H1 (cell line): Measurements from ENCODE around the gene TLR10. TPM values are rescaled to one million over a fixed set of nuclear protein-coding genes. Genes with fewer than 3 reads are reported as not detected.

Source experiments
- CTCF ChIA-PET: fragments of 300-600 bp; sonication (Branson Sonifier 250); formaldehyde crosslinking; loops from one replicate; lab custom pipeline; 2021; ENCODE audit not compliant: partially characterized antibody; lab: Charles Lee
- POLR2A ChIA-PET: fragments of 300-600 bp; sonication (Branson Sonifier 250); formaldehyde crosslinking; loops from one replicate; lab custom pipeline; 2021; ENCODE audit warnings: inconsistent platforms; ENCODE audit not compliant: partially characterized antibody; lab: Charles Lee
- DNase-seq, 2 experiments: peaks; one replicate each; pipeline versions ENCODE4 v3.0.0 to v3.0.0-alpha.2; 2010 to 2022; ENCODE audit warnings: low spot score in 2 of 2, low read depth in 1 of 2, mixed read lengths in 1 of 2
- FAIRE-seq: peaks from 2 replicates; lab custom pipeline; 2011; peaks lifted over from hg19 to GRCh38; lab: Jason Lieb, UNC
- H2AFZ ChIP-seq: 2 replicates; pipeline ENCODE4 v1.8.1; 2012; ENCODE audit warnings: low read length, inconsistent platforms
- H2AK5ac ChIP-seq: 2 replicates; pipeline ENCODE4 v1.6.1; 2013; ENCODE audit warnings: low read depth, low read length
- H2BK120ac ChIP-seq: replicated peaks from 2 replicates; pipeline ENCODE3; 2013; ENCODE audit warnings: low read depth, low read length, inconsistent platforms
- H2BK12ac ChIP-seq: 2 replicates; pipeline ENCODE4 v1.6.1; 2013; ENCODE audit warnings: low read depth, low read length
- H2BK15ac ChIP-seq: 2 replicates; pipeline ENCODE4 v1.6.1; 2013; ENCODE audit warnings: low read length
- H2BK20ac ChIP-seq: 2 replicates; pipeline ENCODE4 v1.6.1; 2013; ENCODE audit warnings: low read length
- H2BK5ac ChIP-seq: 2 replicates; pipeline ENCODE4 v1.6.1; 2013; ENCODE audit warnings: low read depth, low read length
- H3K14ac ChIP-seq: 2 replicates; pipeline ENCODE4 v1.6.1; 2013; ENCODE audit warnings: inconsistent platforms; ENCODE audit not compliant: insufficient read length
- H3K18ac ChIP-seq: 2 replicates; pipeline ENCODE4 v1.6.1; 2013; ENCODE audit warnings: low read length; ENCODE audit errors: extremely low read depth
- H3K23ac ChIP-seq: 2 replicates; pipeline ENCODE4 v1.6.1; 2013; ENCODE audit warnings: inconsistent platforms; ENCODE audit not compliant: insufficient read length
- H3K23me2 ChIP-seq: 2 replicates; pipeline ENCODE4 v1.6.1; 2013; ENCODE audit warnings: low read depth, low read length
- H3K27ac ChIP-seq: 2 replicates; pipeline ENCODE4 v1.6.1; 2011; ENCODE audit warnings: low read depth, low read length, inconsistent platforms
- H3K27me3 ChIP-seq, 4 experiments: replicated peaks in 1 of 4; 1 replicate in 1 of 4; 2 replicates in 3 of 4; pipeline versions ENCODE4 v1.6.1 to v1.8.1; 2011 to 2013; ENCODE audit warnings: low read length in 3 of 4, mild to moderate bottlenecking in 3 of 4, inconsistent platforms in 2 of 4, mixed read lengths in 2 of 4, moderate library complexity in 1 of 4; ENCODE audit not compliant: control insufficient read depth in 3 of 4, insufficient read depth in 3 of 4; ENCODE audit errors: extremely low read depth in 1 of 4
- H3K36me3 ChIP-seq, 4 experiments: 2 replicates each; pipeline versions ENCODE4 v1.6.1 to v1.8.1; 2011 to 2013; ENCODE audit warnings: mild to moderate bottlenecking in 4 of 4, low read length in 3 of 4, moderate library complexity in 2 of 4, control low read depth in 1 of 4, inconsistent platforms in 1 of 4; ENCODE audit not compliant: insufficient read depth in 4 of 4, control insufficient read depth in 2 of 4
- H3K4ac ChIP-seq: replicated peaks from 2 replicates; pipeline ENCODE3; 2013; ENCODE audit warnings: low read length, low read depth, mixed read lengths, inconsistent platforms; ENCODE audit not compliant: insufficient read length
- H3K4me1 ChIP-seq, 4 experiments: replicated peaks in 1 of 4; 1 replicate in 1 of 4; 2 replicates in 3 of 4; pipeline versions ENCODE4 v1.6.1 to v1.8.1; 2011 to 2013; ENCODE audit warnings: low read length in 3 of 4, inconsistent platforms in 2 of 4, mixed read lengths in 1 of 4; ENCODE audit not compliant: insufficient read depth in 4 of 4, control insufficient read depth in 3 of 4
- H3K4me2 ChIP-seq, 2 experiments: 2 replicates each; pipeline versions ENCODE4 v1.6.1 to v1.8.1; 2011 to 2013; ENCODE audit warnings: low read depth in 2 of 2, low read length in 2 of 2, control low read depth in 1 of 2, inconsistent platforms in 1 of 2, mild to moderate bottlenecking in 1 of 2; ENCODE audit not compliant: insufficient read depth in 1 of 2
- H3K4me3 ChIP-seq, 4 experiments: fragments of 200-600, 300-600 bp in 1 of 4; sonication (generic), shearing (Covaris generic), sonication (Bioruptor Twin) in 1 of 4; 2 replicates each; pipeline versions ENCODE4 v1.5.1 to v1.8.1; 2011 to 2016; ENCODE audit warnings: low read length in 4 of 4, low read depth in 3 of 4, control low read depth in 2 of 4, inconsistent platforms in 2 of 4, mild to moderate bottlenecking in 2 of 4, mixed read lengths in 1 of 4, moderate library complexity in 1 of 4; ENCODE audit not compliant: insufficient read depth in 2 of 4; ENCODE audit errors: extremely low read depth in 1 of 4
- H3K56ac ChIP-seq: replicated peaks from 2 replicates; pipeline ENCODE3; 2013; ENCODE audit warnings: low read depth, mild to moderate bottlenecking, mixed read lengths, low read length, inconsistent platforms; ENCODE audit not compliant: insufficient read length
- H3K79me1 ChIP-seq: 2 replicates; pipeline ENCODE4 v1.6.1; 2013; ENCODE audit warnings: low read depth, low read length, control low read depth
- H3K79me2 ChIP-seq, 2 experiments: 2 replicates each; pipeline versions ENCODE4 v1.6.1 to v1.8.1; 2012 to 2013; ENCODE audit warnings: low read length in 2 of 2, mild to moderate bottlenecking in 2 of 2, inconsistent platforms in 1 of 2; ENCODE audit not compliant: insufficient read depth in 2 of 2, control insufficient read depth in 1 of 2
- H3K9ac ChIP-seq, 4 experiments: replicated peaks in 1 of 4; 1 replicate in 1 of 4; 2 replicates in 3 of 4; pipeline versions ENCODE4 v1.6.1 to v1.8.1; 2011 to 2013; ENCODE audit warnings: low read depth in 3 of 4, low read length in 3 of 4, control low read depth in 2 of 4, mild to moderate bottlenecking in 2 of 4, moderate library complexity in 2 of 4, inconsistent platforms in 1 of 4; ENCODE audit errors: extremely low read depth in 1 of 4
- H3K9me3 ChIP-seq, 2 experiments: 2 replicates each; pipeline versions ENCODE4 v1.6.1 to v1.8.1; 2012 to 2013; ENCODE audit warnings: mild to moderate bottlenecking in 2 of 2, moderate library complexity in 2 of 2, control low read depth in 1 of 2, inconsistent platforms in 1 of 2, low read depth in 1 of 2, low read length in 1 of 2, mixed read lengths in 1 of 2; ENCODE audit not compliant: insufficient read depth in 2 of 2
- H4K20me1 ChIP-seq, 2 experiments: replicated peaks in 1 of 2; 2 replicates each; pipeline versions ENCODE3 to v1.8.1; 2011 to 2013; ENCODE audit warnings: inconsistent platforms in 2 of 2, low read length in 2 of 2, mild to moderate bottlenecking in 1 of 2; ENCODE audit not compliant: insufficient read depth in 2 of 2, control insufficient read depth in 1 of 2
- H4K5ac ChIP-seq: 2 replicates; pipeline ENCODE4 v1.6.1; 2013; ENCODE audit warnings: low read length, low read depth, mixed read lengths, inconsistent platforms; ENCODE audit not compliant: insufficient read length
- H4K8ac ChIP-seq: 2 replicates; pipeline ENCODE4 v1.8.0; 2013; ENCODE audit warnings: mild to moderate bottlenecking, moderate library complexity, low read length, inconsistent platforms; ENCODE audit not compliant: insufficient read depth; ENCODE audit errors: extremely low read depth
- H4K91ac ChIP-seq: replicated peaks from 2 replicates; pipeline ENCODE3; 2013; ENCODE audit warnings: low read length, mixed read lengths, inconsistent platforms; ENCODE audit not compliant: insufficient read length
- BACH1 ChIP-seq: IDR thresholded peaks from 2 replicates; pipeline ENCODE4 v1.6.1; 2012; ENCODE audit warnings: low read length, improper control_type of control experiment
- EGR1 ChIP-seq: IDR thresholded peaks from 2 replicates; pipeline ENCODE4 v1.6.1; 2011; ENCODE audit warnings: low read depth, low read length, borderline replicate concordance
- MAX ChIP-seq: IDR thresholded peaks from 2 replicates; pipeline ENCODE4 v1.6.1; 2012; ENCODE audit warnings: inconsistent platforms
- SRF ChIP-seq: IDR thresholded peaks from 2 replicates; pipeline ENCODE4 v1.6.1; 2011; ENCODE audit warnings: mild to moderate bottlenecking, low read depth, low read length, moderate library complexity
- SUZ12 ChIP-seq: fragments of 200-600 bp; sonication (generic); IDR thresholded peaks from 2 replicates; pipeline ENCODE4 v1.6.1; 2012; ENCODE audit warnings: mild to moderate bottlenecking, inconsistent platforms, low read length, moderate library complexity, mixed read lengths
- WGBS, 2 experiments: shearing (Covaris generic) in 1 of 2; methylation state at CpG; one replicate each; pipeline versions ENCODE4 v1.1.6 to v1.1.7; 2013 to 2015; ENCODE audit warnings: low lambda C conversion rate in 2 of 2, mixed read lengths in 2 of 2, inconsistent platforms in 1 of 2, low coverage in 1 of 2, missing lambda C conversion rate in 1 of 2; ENCODE audit not compliant: insufficient replicate concordance in 2 of 2, insufficient coverage in 1 of 2, insufficient read length in 1 of 2; ENCODE audit errors: extremely low coverage in 1 of 2, missing lambda C conversion rate in 1 of 2; 5-methylcytosine and 5-hydroxymethylcytosine counted together
- polyA plus RNA-seq, 7 experiments: library from polyadenylated mRNA; depleted of rRNA in 3 of 7; stranded (reverse) in 5 of 7; unstranded in 2 of 7; fragments of >200 nt in 5 of 7; fragments of 200-250 nt in 2 of 7; gene quantifications; 1 replicate in 5 of 7; 2 replicates in 1 of 7; 4 replicates in 1 of 7; pipeline versions ENCODE4 v1.2.1 to v1.2.3, GENCODE V29; 2011 to 2013; ENCODE audit warnings: missing spikeins in 2 of 7, mixed read lengths in 2 of 7
- total RNA-seq: library from RNA; stranded (reverse); fragmentation: NEBNext Ultra II Directional; extraction: Animal tissue kit (Norgen Biotek cat#: 25700); gene quantifications from 2 replicates; pipeline ENCODE4 v1.2.1, GENCODE V29; 2021

TLR10 gene
- total and polyA plus RNA-seq, 2 of the 8 experiments (the other 6 are each of a cell fraction or from before 2014, with no cell fraction given), result not detected

GRCh38 chr4:38795087-38795486 is 12.3 kb upstream of the TLR10 start:
- Histone ChIP-seq H2BK5ac (no peak overlapping the region), H3K79me2 (no peaks in the 10 kb centered on the region), H4K5ac (no peak overlapping the region), H4K8ac (no peak overlapping the region), H3K36me3 (no peaks in the 10 kb centered on the region; a peak in 1 of 8 replicates), H3K23me2 (no peaks in the 10 kb centered on the region), H3K4me2 (no peak overlapping the region), H2BK20ac (no peak overlapping the region), H3K27me3 (no peaks in the 10 kb centered on the region), H3K14ac (no peak overlapping the region), H3K4me1 (no peaks in the 10 kb centered on the region), H2BK120ac (no peak overlapping the region), H3K18ac (no peak overlapping the region), H3K4ac (no peak overlapping the region), H2AFZ (no peak overlapping the region), H4K20me1 (no peaks in the 10 kb centered on the region), H3K4me3 (no peak overlapping the region), H3K9ac (no peak overlapping the region), H3K56ac (no peak overlapping the region), H3K23ac (no peak overlapping the region), H2BK12ac (no peak overlapping the region), H2BK15ac (no peak overlapping the region), H2AK5ac (no peak overlapping the region), H3K27ac (no peak overlapping the region), H3K9me3 (no peaks in the 10 kb centered on the region), H3K79me1 (no peaks in the 10 kb centered on the region)
- ChIA-PET POLR2A (no interaction called here), CTCF (interaction anchor here (0.6 to 5.5 kb wide), 4 partner anchors 9 to 36 kb away, joined by 3 to 20 read pairs (median 8); partner anchors contain the start of genes TLR1 and TLR10)
- FAIRE-seq, result no peak
- no peak for DNase-seq
- 84% methylated on average over 3 of the region's 3 CpGs; no CpG with 5 or more reads in 1 of the 2 experiments for WGBS, 2 experiments
- TF ChIP-seq BACH1, result no peak
- TF ChIP-seq EGR1, result no peak
- no peak for TF ChIP-seq SUZ12
- TF ChIP-seq SRF, result no peak
- TF ChIP-seq MAX, result no peak
- TF ChIP-seq, all 59 proteins: peak for 0
- H4K91ac ChIP-seq, result no peak overlapping the region
